SK-N-SH (cell line): ENCODE measurements around the gene MEP1A. TPM values are rescaled to one million over a fixed set of nuclear protein-coding genes. Genes with fewer than 3 reads are reported as not detected.
A peak's percentile ranks its signal among the peaks of the same experiment; 100 is the strongest.

ENCODE experiments used
- CTCF ChIA-PET: fragments of 300-600, 350-600 bp; formaldehyde crosslinking; extraction: SDS; loops from one replicate; lab custom pipeline; 2021; lab: Yijun Ruan, JAX
- POLR2A ChIA-PET: fragments of 350-600 bp; sonication (Branson Sonifier 250); formaldehyde crosslinking; extraction: SDS; loops from one replicate; lab custom pipeline; 2020; ENCODE audit warnings: antibody characterized with exemption, inconsistent platforms; lab: Yijun Ruan, JAX
- DNase-seq: peaks from one replicate; pipeline ENCODE4 v3.0.0; 2012
- H2AFZ ChIP-seq: fragments of 200-600 bp; sonication (generic); 2 replicates; pipeline ENCODE4 v1.8.1; 2016; ENCODE audit warnings: antibody characterized with exemption, mild to moderate bottlenecking, low read depth
- H3F3A ChIP-seq: fragments of 200-600 bp; sonication (generic); replicated peaks from 2 replicates; pipeline ENCODE3; 2016; ENCODE audit warnings: antibody characterized with exemption, mild to moderate bottlenecking; ENCODE audit not compliant: insufficient read depth
- H3K27ac ChIP-seq, 2 experiments: fragments of 200-500 bp in 1 of 2; fragments of 200-600 bp in 1 of 2; sonication (Bioruptor generic) in 1 of 2; sonication (generic), shearing (Covaris generic) in 1 of 2; 2 replicates each; pipeline versions ENCODE4 v1.5.1 to v1.6.1; 2014 to 2016; ENCODE audit warnings: low read depth in 2 of 2, inconsistent platforms in 1 of 2, low read length in 1 of 2, mild to moderate bottlenecking in 1 of 2, mixed read lengths in 1 of 2
- H3K27me3 ChIP-seq: fragments of 200-600 bp; sonication (generic), shearing (Covaris generic); 2 replicates; pipeline ENCODE4 v1.6.1; 2016; ENCODE audit warnings: mixed run types; ENCODE audit not compliant: insufficient read depth
- H3K36me3 ChIP-seq, 2 experiments: fragments of 200-500 bp in 1 of 2; fragments of 200-600 bp in 1 of 2; sonication (Bioruptor generic) in 1 of 2; sonication (generic) in 1 of 2; replicated peaks in 1 of 2; 2 replicates each; pipeline versions ENCODE3 to v1.5.1; 2014 to 2016; ENCODE audit warnings: low read length in 1 of 2, mild to moderate bottlenecking in 1 of 2; ENCODE audit not compliant: insufficient read depth in 2 of 2, control insufficient read depth in 1 of 2
- H3K4me1 ChIP-seq, 2 experiments: fragments of 200-500 bp in 1 of 2; fragments of 200-600 bp in 1 of 2; sonication (Bioruptor generic) in 1 of 2; sonication (generic), shearing (Covaris generic) in 1 of 2; 2 replicates each; pipeline versions ENCODE4 v1.5.1 to v1.6.1; 2014 to 2016; ENCODE audit warnings: low read depth in 1 of 2, low read length in 1 of 2, mixed run types in 1 of 2; ENCODE audit not compliant: insufficient read depth in 2 of 2, control insufficient read depth in 1 of 2
- H3K4me2 ChIP-seq: fragments of 200-600 bp; sonication (generic), shearing (Covaris generic); 2 replicates; pipeline ENCODE4 v1.6.1; 2017; ENCODE audit warnings: mixed run types
- H3K4me3 ChIP-seq, 2 experiments: fragments of 200-500 bp in 1 of 2; fragments of 200-600 bp in 1 of 2; sonication (Bioruptor generic) in 1 of 2; sonication (generic), shearing (Covaris generic) in 1 of 2; 2 replicates each; pipeline versions ENCODE4 v1.5.1 to v1.8.1; 2014 to 2016; ENCODE audit warnings: low read depth in 2 of 2, inconsistent platforms in 1 of 2, low read length in 1 of 2, mild to moderate bottlenecking in 1 of 2, mixed read lengths in 1 of 2, moderate library complexity in 1 of 2
- H3K79me2 ChIP-seq: fragments of 200-600 bp; sonication (generic); 2 replicates; pipeline ENCODE4 v1.8.1; 2017; ENCODE audit warnings: mild to moderate bottlenecking; ENCODE audit not compliant: insufficient read depth
- H3K9ac ChIP-seq: fragments of 200-600 bp; sonication (generic); 2 replicates; pipeline ENCODE4 v1.6.1; 2017; ENCODE audit warnings: mixed run types
- H3K9me2 ChIP-seq: fragments of 200-600 bp; sonication (generic); 2 replicates; pipeline ENCODE4 v1.6.1; 2017; ENCODE audit warnings: mixed run types
- H3K9me3 ChIP-seq: fragments of 200-600 bp; sonication (generic); 2 replicates; pipeline ENCODE4 v1.6.1; 2017; ENCODE audit warnings: mixed run types, mild to moderate bottlenecking, moderate library complexity
- H4K20me1 ChIP-seq: fragments of 200-600 bp; sonication (generic); 2 replicates; pipeline ENCODE4 v1.6.1; 2017; ENCODE audit warnings: mild to moderate bottlenecking, mixed run types; ENCODE audit not compliant: insufficient read depth
- CTCF ChIP-seq: fragments of 200-600 bp; sonication (generic); IDR thresholded peaks from 2 replicates; pipeline ENCODE4 v1.6.1; 2017; ENCODE audit warnings: antibody characterized with exemption, mild to moderate bottlenecking, moderate library complexity
- FOSL2 ChIP-seq: IDR thresholded peaks from 2 replicates; pipeline ENCODE4 v1.4.0; 2012; ENCODE audit warnings: low read depth, mild to moderate bottlenecking, moderate library complexity, borderline replicate concordance
- FOXJ3 ChIP-seq: sonication (generic); formaldehyde crosslinking; IDR thresholded peaks from 2 replicates; pipeline ENCODE4 v1.5.1; 2020; ENCODE audit warnings: mild to moderate bottlenecking, missing genetic modification reagents
- FOXM1 ChIP-seq: IDR thresholded peaks from 2 replicates; pipeline ENCODE4 v1.4.0; 2012; ENCODE audit warnings: low read depth, mild to moderate bottlenecking
- GABPA ChIP-seq: IDR thresholded peaks from 2 replicates; pipeline ENCODE4 v1.4.0; 2012; ENCODE audit warnings: low read depth, mild to moderate bottlenecking
- GATA2 ChIP-seq: sonication (generic); formaldehyde crosslinking; IDR thresholded peaks from 2 replicates; pipeline ENCODE4 v1.5.0; 2020; ENCODE audit warnings: mild to moderate bottlenecking, missing genetic modification reagents
- MAX ChIP-seq: IDR thresholded peaks from 2 replicates; pipeline ENCODE4 v1.4.0; 2012; ENCODE audit warnings: low read depth
- NFIC ChIP-seq: IDR thresholded peaks from 2 replicates; pipeline ENCODE4 v1.4.0; 2012; ENCODE audit warnings: borderline replicate concordance
- NRF1 ChIP-seq: IDR thresholded peaks from 2 replicates; pipeline ENCODE4 v1.6.1; 2012; ENCODE audit warnings: low read depth, mild to moderate bottlenecking, low read length
- PBX3 ChIP-seq: IDR thresholded peaks from 2 replicates; pipeline ENCODE4; 2012
- RAD21 ChIP-seq: IDR thresholded peaks from 2 replicates; pipeline ENCODE4 v1.6.1; 2012; ENCODE audit warnings: mild to moderate bottlenecking, low read length
- RCOR1 ChIP-seq: fragments of 150-350 bp; IDR thresholded peaks from 2 replicates; pipeline ENCODE4 v1.6.1; 2017; ENCODE audit warnings: antibody characterized with exemption, low read length
- RFX5 ChIP-seq: IDR thresholded peaks from 2 replicates; pipeline ENCODE4 v1.6.1; 2012; ENCODE audit warnings: mild to moderate bottlenecking, improper control_type of control experiment, low read length
- SIN3A ChIP-seq: IDR thresholded peaks from 2 replicates; pipeline ENCODE4 v1.6.1; 2012; ENCODE audit warnings: low read depth, mild to moderate bottlenecking, low read length, moderate library complexity, borderline replicate concordance
- SMC3 ChIP-seq: IDR thresholded peaks from 2 replicates; pipeline ENCODE4 v1.6.1; 2012; ENCODE audit warnings: low read depth, low read length, improper control_type of control experiment
- TCF12 ChIP-seq: IDR thresholded peaks from 2 replicates; pipeline ENCODE4 v1.4.0; 2012
- YY1 ChIP-seq: IDR thresholded peaks from 2 replicates; pipeline ENCODE4 v1.4.0; 2012; ENCODE audit warnings: low read depth, mild to moderate bottlenecking
- WGBS: methylation state at CpG from one replicate; pipeline ENCODE4 v1.1.6; 2017; ENCODE audit warnings: low lambda C conversion rate; 5-methylcytosine and 5-hydroxymethylcytosine counted together
- polyA plus RNA-seq, 3 experiments: library from polyadenylated mRNA; depleted of rRNA; stranded (reverse); fragments of >200 nt; gene quantifications; 2 replicates each; pipeline ENCODE4 v1.2.3, GENCODE V29; 2012

MEP1A gene
- polyA plus RNA-seq, 1 of the 3 experiments (the other 2 are of a cell fraction), result not detected

GRCh38 chr6:46848684-46849360 is 55.6 kb downstream of the MEP1A start:
- POLR2A ChIA-PET, result no interaction called here
- H3K27ac ChIP-seq, result no peak overlapping the region
- no peaks in the 10 kb centered on the region for H4K20me1 ChIP-seq
- H3K36me3 ChIP-seq, result no peaks in the 10 kb centered on the region
- peak; percentile 83 for TF ChIP-seq SMC3
- TF ChIP-seq PBX3, result peak; percentile 77
- TF ChIP-seq YY1, result no peak
- TF ChIP-seq RAD21, result peak; percentile 79
- no peak for TF ChIP-seq FOSL2
- no peak for TF ChIP-seq SIN3A
- no peak for TF ChIP-seq NFIC
- TF ChIP-seq CTCF, result peak; percentile 83
- TF ChIP-seq RFX5, result no peak
- no peak overlapping the region for H2AFZ ChIP-seq
- no peaks in the 10 kb centered on the region for H3K9me3 ChIP-seq
- CTCF ChIA-PET, result interaction anchor here (0.6 to 3.2 kb wide), 69 partner anchors 7 to 1926 kb away, joined by 3 to 47 read pairs (median 3); partner anchors contain the start of genes ADGRF1, ADGRF5, MEP1A and TNFRSF21
- no peaks in the 10 kb centered on the region for H3K4me1 ChIP-seq
- WGBS, result 8% methylated on average over 21 of the region's 25 CpGs
- no peaks in the 10 kb centered on the region for H3K9me2 ChIP-seq
- H3K4me2 ChIP-seq, result peak overlapping the region; percentile 61
- H3K9ac ChIP-seq, result no peak overlapping the region
- peaks cover 10% of the 10 kb centered on the region; the same call in 1 of the 2 replicates for H3K27me3 ChIP-seq
- peak overlapping the region; percentile 9 to 35; a peak in 2 of 4 replicates for H3K4me3 ChIP-seq
- peak; percentile 79 for DNase-seq
- H3K79me2 ChIP-seq, result no peaks in the 10 kb centered on the region
- H3F3A ChIP-seq, result no peaks in the 10 kb centered on the region

- POLR2A ChIA-PET, result no interaction called here
- no peak overlapping the region for H3K9ac ChIP-seq
- peak overlapping the region; percentile 61; the same call in 1 of the 2 replicates for H3K4me2 ChIP-seq
- H3K4me1 ChIP-seq, result no peaks in the 10 kb centered on the region
- DNase-seq, result no peak
- H3K36me3 ChIP-seq, result no peaks in the 10 kb centered on the region
- no peaks in the 10 kb centered on the region for H3K9me2 ChIP-seq
- H3K27ac ChIP-seq, result no peak overlapping the region
- WGBS, result 35% methylated on average over 5 of the region's 5 CpGs
- CTCF ChIA-PET, result interaction anchor here (0.6 to 3.2 kb wide), 47 partner anchors 12 to 1925 kb away, joined by 3 to 47 read pairs (median 3); partner anchors contain the start of genes ADGRF1, MEP1A and TNFRSF21
- H4K20me1 ChIP-seq, result no peaks in the 10 kb centered on the region
- TF ChIP-seq GABPA (no peak), GATA2 (no peak), NRF1 (no peak), MAX (no peak), SMC3 (no peak), RCOR1 (no peak), FOXM1 (no peak), PBX3 (no peak), TCF12 (no peak), FOXJ3 (CRISPR knock-in tag) (no peak), SIN3A (no peak)
- no peaks in the 10 kb centered on the region for H3F3A ChIP-seq
- no peak overlapping the region for H2AFZ ChIP-seq
- no peaks in the 10 kb centered on the region for H3K79me2 ChIP-seq
- no peak overlapping the region for H3K4me3 ChIP-seq
- H3K9me3 ChIP-seq, result no peaks in the 10 kb centered on the region
- peaks cover 15% of the 10 kb centered on the region; the same call in 1 of the 2 replicates for H3K27me3 ChIP-seq
Observed at GRCh38 chr6:46849361-46849690, 56.1 kb downstream of the MEP1A start.
